ENCODE measurements around the gene ZSCAN9. TPM values are rescaled to one million over a fixed set of nuclear protein-coding genes. Genes with fewer than 3 reads are reported as not detected.
A peak's percentile ranks its signal among the peaks of the same experiment; 100 is the strongest.

ZSCAN9 gene
- total and polyA plus RNA-seq, 2 of the 8 experiments (the other 6 are each of a cell fraction or from before 2014, with no cell fraction given) = 10.8 to 13.6 TPM

GRCh38 chr6:28212510-28213212 is 12.4 kb upstream of the ZSCAN9 start:
- H3K18ac ChIP-seq (ENCODE audit: extremely low read depth, low read length) = no peak overlapping the region
- H3K14ac ChIP-seq (ENCODE audit: insufficient read length) = no peak overlapping the region
- no peaks in the 10 kb centered on the region for H3K9me3 ChIP-seq (ENCODE audit: insufficient read depth in 2 of 2, low read depth in 1 of 2, low read length in 1 of 2)
- no peak overlapping the region for H2AK5ac ChIP-seq (ENCODE audit: low read depth, low read length)
- ChIA-PET CTCF (ENCODE audit: partially characterized antibody) (interaction anchor here (1.5 kb wide), 1 partner anchor 9 kb away, joined by 4 read pairs; no protein-coding TSS in a partner anchor), POLR2A (ENCODE audit: partially characterized antibody) (interaction anchor here (0.9 to 2.0 kb wide), 2 partner anchors 8 to 123 kb away, joined by 4 to 5 read pairs; partner anchors contain the start of gene ZSCAN31)
- H2BK12ac ChIP-seq (ENCODE audit: low read depth, low read length) = no peak overlapping the region
- H3K23ac ChIP-seq (ENCODE audit: insufficient read length) = no peak overlapping the region
- H2BK20ac ChIP-seq (ENCODE audit: low read length) = no peak overlapping the region
- no peak overlapping the region for H4K91ac ChIP-seq (replicated peaks; ENCODE audit: insufficient read length, low read length)
- H3K4me2 ChIP-seq (ENCODE audit: insufficient read depth in 1 of 2, low read depth in 2 of 2, low read length in 2 of 2) = peak overlapping the region; percentile 81 to 87
- H4K8ac ChIP-seq (ENCODE audit: extremely low read depth, insufficient read depth, low read length) = no peak overlapping the region
- H3K36me3 ChIP-seq (ENCODE audit: control insufficient read depth in 2 of 4, insufficient read depth in 4 of 4, low read length in 3 of 4) = no peaks in the 10 kb centered on the region
- peak; percentile 78 for FAIRE-seq
- peaks cover 14 to 35% (median 27%) of the 10 kb centered on the region in 4 experiments for H3K27me3 ChIP-seq (replicated peaks in 1 of 4; ENCODE audit: control insufficient read depth in 3 of 4, extremely low read depth in 1 of 4, insufficient read depth in 3 of 4, low read length in 3 of 4)
- no peak overlapping the region for H2BK15ac ChIP-seq (ENCODE audit: low read length)
- H3K79me1 ChIP-seq (ENCODE audit: low read depth, low read length) = no peaks in the 10 kb centered on the region; the same call in 1 of the 2 replicates
- H3K4me1 ChIP-seq (replicated peaks in 1 of 4; ENCODE audit: control insufficient read depth in 3 of 4, insufficient read depth in 4 of 4, low read length in 3 of 4) = peaks cover 0 to 2% (median 0%) of the 10 kb centered on the region in 4 experiments; a peak in 2 of 7 replicates
- H3K79me2 ChIP-seq (ENCODE audit: control insufficient read depth in 1 of 2, insufficient read depth in 2 of 2, low read length in 2 of 2) = no peaks in the 10 kb centered on the region
- DNase-seq (ENCODE audit: low read depth in 1 of 2, low spot score in 2 of 2) = peak; percentile 77 to 92
- no peak overlapping the region for H4K5ac ChIP-seq (ENCODE audit: insufficient read length, low read depth, low read length)
- no peak overlapping the region for H2BK5ac ChIP-seq (ENCODE audit: low read depth, low read length)
- peak overlapping the region; percentile 64 to 85 (median 76) for H3K4me3 ChIP-seq (ENCODE audit: extremely low read depth in 1 of 4, insufficient read depth in 2 of 4, low read depth in 3 of 4, low read length in 4 of 4)
- H3K4ac ChIP-seq (replicated peaks; ENCODE audit: insufficient read length, low read depth, low read length) = no peak overlapping the region
- H3K27ac ChIP-seq (ENCODE audit: low read depth, low read length) = no peak overlapping the region
- peak overlapping the region; percentile 83 for H2AFZ ChIP-seq (ENCODE audit: low read length)
- WGBS, 2 experiments (ENCODE audit: extremely low coverage in 1 of 2, insufficient coverage in 1 of 2, insufficient read length in 1 of 2, insufficient replicate concordance in 2 of 2, low coverage in 1 of 2, low lambda C conversion rate in 2 of 2, missing lambda C conversion rate in 1 of 2) = 2% methylated on average over 21 of the region's 21 CpGs; no CpG with 5 or more reads in 1 of the 2 experiments
- peak overlapping the region in 2 of 4 experiments; percentile 45 to 49; a peak in 4 of 7 replicates for H3K9ac ChIP-seq (replicated peaks in 1 of 4; ENCODE audit: extremely low read depth in 1 of 4, low read depth in 3 of 4, low read length in 3 of 4)
- no peaks in the 10 kb centered on the region for H4K20me1 ChIP-seq (replicated peaks in 1 of 2; ENCODE audit: control insufficient read depth in 1 of 2, insufficient read depth in 2 of 2, low read length in 2 of 2)
- no peak overlapping the region for H2BK120ac ChIP-seq (replicated peaks; ENCODE audit: low read depth, low read length)
- peaks cover 12% of the 10 kb centered on the region for H3K23me2 ChIP-seq (ENCODE audit: low read depth, low read length)
- no peak overlapping the region for H3K56ac ChIP-seq (replicated peaks; ENCODE audit: insufficient read length, low read depth, low read length)
- TF ChIP-seq YY1 (IDR thresholded peaks at IDR 0.05; ENCODE audit: low read depth, low read length) = no peak
- peak; percentile 6 for TF ChIP-seq NANOG (IDR thresholded peaks at IDR 0.05; ENCODE audit: insufficient read depth, low read depth, low read length, poor library complexity, severe bottlenecking)
- TF ChIP-seq SIRT6 (IDR thresholded peaks at IDR 0.05; ENCODE audit: low read length) = no peak
- no peak for TF ChIP-seq KDM4A (IDR thresholded peaks at IDR 0.05; ENCODE audit: low read depth, low read length, severe bottlenecking)
- TF ChIP-seq KDM1A (IDR thresholded peaks at IDR 0.05; ENCODE audit: borderline replicate concordance, low read length) = peak; percentile 17; the same call in 1 of the 2 replicates
- peak; percentile 50 for TF ChIP-seq TAF7 (optimal IDR thresholded peaks at IDR 0.05; ENCODE audit: borderline replicate concordance, low read depth, low read length)
- TF ChIP-seq PHF8 (conservative IDR thresholded peaks at IDR 0.05; ENCODE audit: low read depth, low read length) = no peak
- 0 out of 3 replicates have a peak, but pooled peaks of 1 of the 2 experiments have one; percentile 0 for TF ChIP-seq EP300 (IDR thresholded peaks at IDR 0.05; ENCODE audit: borderline replicate concordance in 1 of 2, low read depth in 2 of 2, low read length in 2 of 2)
- TF ChIP-seq ASH2L (IDR thresholded peaks at IDR 0.05; ENCODE audit: low read length) = peak; percentile 91
- peak; percentile 100 for TF ChIP-seq TBP (IDR thresholded peaks at IDR 0.05; ENCODE audit: low read depth, low read length)
- TF ChIP-seq MAFK (IDR thresholded peaks at IDR 0.05; ENCODE audit: low read depth, low read length) = peak; percentile 83; the same call in 1 of the 2 replicates
- no peak for TF ChIP-seq BCL11A (IDR thresholded peaks at IDR 0.05; ENCODE audit: low read depth in 2 of 2, low read length in 2 of 2)

Data from H1 (cell line).